Activated CD4-positive, alpha-beta T cell treated with anti-CD3 and anti-CD28 coated beads, Interleukin-2, amount 10 ng/mL, durations not matched to agents 7 days and 5 days (primary cell): ENCODE measurements around the gene PAPOLB. TPM values are rescaled to one million over a fixed set of nuclear protein-coding genes. Genes with fewer than 3 reads are reported as not detected.
A peak's percentile ranks its signal among the peaks of the same experiment; 100 is the strongest.

ENCODE experiments used
- CTCF ChIA-PET: fragments of 350-600 bp; sonication (Branson Sonifier 250); formaldehyde crosslinking; loops from one replicate; lab custom pipeline; 2021; ENCODE audit warnings: antibody characterized with exemption; lab: Charles Lee
- POLR2A ChIA-PET: fragments of 350-600 bp; sonication (Branson Sonifier 250); formaldehyde crosslinking; loops from one replicate; lab custom pipeline; 2021; ENCODE audit warnings: antibody characterized with exemption; lab: Charles Lee
- DNase-seq: peaks from one replicate; pipeline ENCODE4 v3.0.0-alpha.2; 2020
- H3K27ac Mint-ChIP-seq: one replicate; pipeline ENCODE4 v1.8.0; 2021; ENCODE audit warnings: mild to moderate bottlenecking, moderate library complexity, mixed read lengths
- H3K27me3 Mint-ChIP-seq: one replicate; pipeline ENCODE4 v1.8.0; 2021; ENCODE audit warnings: mixed read lengths
- H3K36me3 Mint-ChIP-seq: one replicate; pipeline ENCODE4 v1.8.0; 2021; ENCODE audit warnings: low read depth, mixed read lengths
- H3K4me1 Mint-ChIP-seq: one replicate; pipeline ENCODE4 v1.8.0; 2021; ENCODE audit warnings: mixed read lengths
- H3K4me3 Mint-ChIP-seq: one replicate; pipeline ENCODE4 v1.8.0; 2021; ENCODE audit warnings: mild to moderate bottlenecking, moderate library complexity, mixed read lengths
- H3K9me3 Mint-ChIP-seq: one replicate; pipeline ENCODE4 v1.8.0; 2021; ENCODE audit warnings: mixed read lengths
- total RNA-seq, 2 experiments: library from RNA; stranded (reverse); gene quantifications; one replicate each; pipeline ENCODE4 v1.2.3, GENCODE V29; 2021

The PAPOLB gene
- total RNA-seq, 2 experiments from 2014 or later, result 0.05 TPM; not detected in 1

DNA sequence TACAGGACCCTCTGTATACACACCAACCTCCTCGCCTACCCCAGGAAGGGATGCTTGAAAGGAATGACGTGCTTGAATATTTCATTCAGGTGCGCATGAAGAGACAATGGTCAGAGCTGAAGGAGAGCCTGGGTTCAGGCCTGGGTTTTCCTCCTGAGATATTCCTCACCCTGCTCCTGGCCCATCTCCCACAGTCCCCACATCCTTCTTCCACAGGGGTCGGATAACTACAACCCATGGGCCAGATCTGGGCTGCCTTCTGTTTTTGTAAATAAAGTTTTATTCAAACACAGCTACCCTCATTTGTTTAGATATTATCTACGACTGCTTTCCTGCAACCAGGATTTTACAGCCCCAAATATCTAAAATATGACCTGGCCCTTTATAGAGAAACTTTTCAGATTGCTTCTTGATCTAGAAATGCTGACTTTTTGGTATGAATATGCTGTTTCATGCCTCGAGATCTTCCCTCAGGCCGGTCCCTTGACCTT lies 23.5 kb upstream of the PAPOLB start:
- POLR2A ChIA-PET, result no interaction called here
- Mint-ChIP-seq H3K27ac (no peak overlapping the region), H3K9me3 (no peaks in the 10 kb centered on the region), H3K27me3 (peaks cover 24% of the 10 kb centered on the region), H3K36me3 (no peaks in the 10 kb centered on the region), H3K4me1 (peaks cover 12% of the 10 kb centered on the region), H3K4me3 (no peak overlapping the region)
- DNase-seq, result no peak
- CTCF ChIA-PET, result interaction anchor here (0.6 kb wide), 1 partner anchor 107 kb away, joined by 3 read pairs; no protein-coding TSS in a partner anchor

DNA sequence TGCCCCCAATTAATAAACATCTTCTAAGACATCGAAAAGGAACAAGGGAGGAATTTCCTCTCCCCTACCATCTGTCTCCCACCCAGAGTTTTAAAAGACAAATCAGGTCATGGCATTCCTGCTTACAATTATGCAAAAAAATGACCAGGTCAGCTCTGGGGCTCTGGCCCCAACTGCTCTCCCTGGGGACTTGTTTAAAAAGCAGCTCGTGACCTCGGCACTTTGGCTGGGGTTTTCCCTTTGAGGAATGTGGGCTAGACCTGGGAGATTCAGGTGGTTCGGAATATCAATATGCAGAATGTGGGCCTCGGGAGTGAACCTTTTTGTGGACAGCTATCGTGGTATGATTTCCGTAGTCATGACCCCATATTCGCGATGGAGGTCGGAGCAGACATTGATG lies 22.3 kb upstream of the PAPOLB start:
- Mint-ChIP-seq H3K4me3 (no peak overlapping the region), H3K36me3 (no peaks in the 10 kb centered on the region), H3K4me1 (peaks cover 12% of the 10 kb centered on the region), H3K9me3 (no peaks in the 10 kb centered on the region), H3K27me3 (peaks cover 25% of the 10 kb centered on the region), H3K27ac (no peak overlapping the region)
- CTCF ChIA-PET, result interaction anchor here (0.5 to 1.5 kb wide), 7 partner anchors 8 to 488 kb away, joined by 3 to 8 read pairs (median 5); no protein-coding TSS in a partner anchor
- no peak for DNase-seq
- POLR2A ChIA-PET, result no interaction called here

DNA sequence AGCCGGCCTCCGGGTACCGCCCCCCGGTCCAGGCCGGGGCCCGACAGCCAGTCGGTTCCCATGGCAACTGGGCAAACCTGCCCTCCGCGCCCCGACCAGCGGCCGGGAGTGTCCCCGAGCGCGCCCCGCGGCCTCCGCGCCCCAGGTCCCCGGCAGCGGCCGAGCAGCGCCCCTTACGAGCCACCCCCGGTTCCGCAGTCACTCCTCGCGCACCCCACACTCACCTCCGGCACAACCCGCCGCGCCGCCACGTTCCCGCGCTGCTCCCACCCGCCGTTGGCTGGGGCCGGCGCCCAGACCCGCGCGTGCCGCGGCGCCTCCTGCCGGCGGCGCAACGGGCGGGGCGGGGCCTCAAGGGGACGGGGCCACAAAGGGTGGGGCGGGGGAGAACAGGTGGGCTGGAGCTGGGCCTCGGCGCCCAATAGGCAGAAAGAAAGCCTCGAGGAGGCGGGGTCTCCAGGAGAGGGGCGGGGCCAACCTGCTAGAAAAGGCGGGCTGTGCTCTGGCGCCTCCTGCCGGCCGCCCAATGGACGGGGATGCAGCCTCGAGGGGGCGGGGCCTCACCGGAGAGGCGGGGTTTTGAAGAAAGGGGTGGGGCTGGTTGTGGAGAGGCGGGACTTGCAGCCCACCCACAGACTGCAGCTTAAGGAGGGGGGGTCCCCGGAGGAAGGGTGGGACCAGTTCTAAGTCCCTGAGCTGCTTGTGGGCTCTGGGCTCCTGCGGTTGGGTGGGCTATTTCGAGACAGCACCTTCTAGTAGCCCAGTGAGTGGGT lies 21.7 kb upstream of the PAPOLB start, which contains the start of gene RADIL:
Gene RADIL, minus strand, starts transcription at position 345 of the 773 bp plus-strand sequence. CDS start 5,577 bp downstream, outside the sequence.
- Mint-ChIP-seq H3K9me3 (no peaks in the 10 kb centered on the region), H3K36me3 (no peaks in the 10 kb centered on the region), H3K4me1 (peaks cover 12% of the 10 kb centered on the region), H3K27ac (no peak within 1 kb of the TSS), H3K4me3 (peak within 1 kb of the TSS; percentile 51), H3K27me3 (peaks cover 25% of the 10 kb centered on the region)
- peak; percentile 89 for DNase-seq
- CTCF ChIA-PET, result interaction anchor here (0.5 to 1.5 kb wide), 9 partner anchors 9 to 489 kb away, joined by 3 to 8 read pairs (median 4); no protein-coding TSS in a partner anchor
- POLR2A ChIA-PET, result no interaction called here

DNA sequence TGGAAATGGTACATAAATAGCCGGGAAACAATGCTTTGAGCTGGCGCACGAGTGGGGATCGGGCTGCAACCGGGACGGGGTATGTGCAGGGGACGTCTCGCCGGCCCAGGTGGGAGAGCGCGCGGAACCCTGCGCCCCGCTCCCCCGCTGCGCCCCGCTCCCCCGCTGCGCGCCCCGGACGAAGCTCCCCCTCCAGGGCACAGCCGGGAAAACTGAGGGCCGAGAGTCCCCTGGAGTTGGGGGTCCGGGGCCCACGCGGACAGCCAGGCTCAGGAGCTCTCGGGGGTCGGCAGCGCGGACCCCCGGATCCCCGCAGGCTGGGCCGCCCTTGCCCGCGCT lies 21.2 kb upstream of the PAPOLB start:
- POLR2A ChIA-PET, result no interaction called here
- Mint-ChIP-seq H3K4me1 (peaks cover 12% of the 10 kb centered on the region), H3K9me3 (no peaks in the 10 kb centered on the region), H3K4me3 (peak overlapping the region; percentile 51), H3K36me3 (no peaks in the 10 kb centered on the region), H3K27ac (no peak overlapping the region), H3K27me3 (peaks cover 25% of the 10 kb centered on the region)
- no peak for DNase-seq
- CTCF ChIA-PET, result interaction anchor here (0.8 to 1.5 kb wide), 7 partner anchors 14 to 137 kb away, joined by 3 to 8 read pairs (median 4); no protein-coding TSS in a partner anchor

DNA sequence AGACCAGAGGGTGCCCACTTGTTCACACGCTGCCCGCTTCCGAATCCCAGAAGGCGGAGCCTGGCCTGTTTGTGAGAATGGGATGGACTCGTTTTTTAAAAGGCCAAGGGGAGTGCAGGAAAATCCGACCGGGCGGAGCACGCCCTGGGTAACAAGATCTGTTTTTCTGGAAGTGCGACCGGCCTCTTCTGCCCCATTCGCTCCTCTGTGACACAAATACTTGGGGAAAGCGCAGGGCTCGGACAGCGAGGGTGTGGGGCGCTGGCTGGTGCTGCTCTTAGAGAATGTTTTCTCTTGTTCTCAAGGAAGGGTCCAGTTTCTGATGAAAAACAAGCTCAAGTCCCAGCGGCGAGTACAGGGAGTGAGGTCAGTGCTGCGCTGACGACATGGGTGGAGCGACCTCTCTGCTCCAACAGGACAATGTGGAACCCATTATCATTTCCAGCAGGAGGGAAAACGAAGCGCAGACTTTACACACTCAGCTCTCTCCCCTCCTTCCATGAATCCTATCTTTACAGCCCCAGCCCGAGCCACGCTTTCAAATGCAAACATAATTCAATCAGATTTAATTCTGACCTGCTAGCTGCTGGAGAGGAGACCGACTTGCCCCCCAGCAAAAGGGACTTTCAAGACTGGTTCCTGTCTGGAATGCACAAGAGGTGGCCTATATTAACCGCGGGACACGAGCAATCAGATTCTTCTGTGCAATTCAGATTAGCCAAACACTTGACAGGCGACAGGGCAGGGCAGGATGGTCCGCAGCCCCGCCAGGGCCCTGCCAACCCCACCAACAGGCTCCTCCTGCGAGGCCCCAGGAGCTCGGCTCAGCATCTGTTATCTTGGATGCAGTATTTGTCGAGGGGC lies 20.6 kb upstream of the PAPOLB start:
- Mint-ChIP-seq H3K9me3 (no peaks in the 10 kb centered on the region), H3K27ac (no peak overlapping the region), H3K4me3 (peak overlapping the region; percentile 51), H3K36me3 (no peaks in the 10 kb centered on the region), H3K27me3 (peaks cover 25% of the 10 kb centered on the region), H3K4me1 (peaks cover 12% of the 10 kb centered on the region)
- no peak for DNase-seq
- ChIA-PET POLR2A (no interaction called here), CTCF (interaction anchor here (0.7 to 1.5 kb wide), 6 partner anchors 14 to 136 kb away, joined by 3 to 8 read pairs (median 4); no protein-coding TSS in a partner anchor)

DNA sequence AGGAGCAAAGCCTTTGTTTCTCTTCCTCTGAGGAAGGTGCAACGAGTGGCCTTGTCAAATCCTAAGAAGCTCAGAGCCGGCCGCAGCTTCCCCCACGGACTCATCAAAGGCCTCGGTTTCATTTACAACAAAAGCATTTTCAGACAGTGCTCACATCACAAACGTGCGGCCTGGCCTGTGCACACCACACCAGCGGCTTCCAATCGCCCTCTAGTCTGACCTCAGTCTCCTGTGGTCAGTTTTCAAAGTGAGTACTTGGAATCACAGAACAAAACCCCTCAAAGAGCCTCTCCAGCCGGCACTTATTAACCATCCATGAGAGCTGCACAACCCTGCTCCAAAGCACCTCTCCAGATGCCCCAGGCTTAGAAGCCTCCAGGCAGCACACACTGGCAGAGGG lies 18.4 kb upstream of the PAPOLB start:
- no peaks in the 10 kb centered on the region for H3K9me3 Mint-ChIP-seq
- peaks cover 25% of the 10 kb centered on the region for H3K27me3 Mint-ChIP-seq
- no peak overlapping the region for H3K27ac Mint-ChIP-seq
- no peak overlapping the region for H3K4me3 Mint-ChIP-seq
- H3K4me1 Mint-ChIP-seq, result peaks cover 12% of the 10 kb centered on the region
- no peak for DNase-seq
- CTCF ChIA-PET, result no interaction called here
- no peaks in the 10 kb centered on the region for H3K36me3 Mint-ChIP-seq
- POLR2A ChIA-PET, result interaction anchor here (0.6 kb wide), 1 partner anchor 234 kb away, joined by 4 read pairs; no protein-coding TSS in a partner anchor

DNA sequence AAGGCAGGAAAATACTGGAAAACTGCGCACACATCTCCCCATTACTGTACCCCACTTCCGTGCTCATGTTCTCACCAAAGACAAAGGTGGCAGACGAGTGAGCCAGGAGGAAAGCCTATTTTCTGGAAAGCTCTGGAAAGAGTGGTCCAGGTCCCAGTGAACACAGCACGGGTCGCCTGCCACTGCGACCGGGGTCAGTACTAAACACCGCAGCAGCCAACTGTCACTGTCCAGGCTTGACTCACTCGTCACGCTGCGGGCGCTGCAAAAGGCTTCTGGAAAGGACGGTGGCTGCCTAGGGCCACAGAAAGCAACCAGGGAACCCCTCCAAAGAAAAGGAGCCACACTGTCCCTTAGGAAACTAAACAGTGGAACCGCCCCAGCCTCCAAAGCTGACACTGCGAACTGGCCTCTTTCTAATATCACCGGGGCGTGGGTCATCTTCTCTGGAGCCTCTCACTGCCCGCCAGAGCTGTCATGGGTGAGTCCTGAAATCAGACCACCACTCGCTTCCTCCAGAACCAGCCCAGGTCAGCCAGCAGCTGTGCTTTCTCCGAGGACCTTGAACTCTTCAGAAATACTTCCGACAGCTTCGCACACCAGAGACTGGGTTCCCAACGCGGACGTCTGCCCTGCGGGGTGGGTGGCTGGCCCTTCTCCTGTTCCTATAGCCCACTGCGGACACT lies 17.7 kb upstream of the PAPOLB start:
- ChIA-PET POLR2A (no interaction called here), CTCF (no interaction called here)
- no peaks in the 10 kb centered on the region for H3K36me3 Mint-ChIP-seq
- no peak overlapping the region for H3K4me3 Mint-ChIP-seq
- H3K27ac Mint-ChIP-seq, result no peak overlapping the region
- peaks cover 24% of the 10 kb centered on the region for H3K27me3 Mint-ChIP-seq
- no peak for DNase-seq
- peaks cover 12% of the 10 kb centered on the region for H3K4me1 Mint-ChIP-seq
- no peaks in the 10 kb centered on the region for H3K9me3 Mint-ChIP-seq

DNA sequence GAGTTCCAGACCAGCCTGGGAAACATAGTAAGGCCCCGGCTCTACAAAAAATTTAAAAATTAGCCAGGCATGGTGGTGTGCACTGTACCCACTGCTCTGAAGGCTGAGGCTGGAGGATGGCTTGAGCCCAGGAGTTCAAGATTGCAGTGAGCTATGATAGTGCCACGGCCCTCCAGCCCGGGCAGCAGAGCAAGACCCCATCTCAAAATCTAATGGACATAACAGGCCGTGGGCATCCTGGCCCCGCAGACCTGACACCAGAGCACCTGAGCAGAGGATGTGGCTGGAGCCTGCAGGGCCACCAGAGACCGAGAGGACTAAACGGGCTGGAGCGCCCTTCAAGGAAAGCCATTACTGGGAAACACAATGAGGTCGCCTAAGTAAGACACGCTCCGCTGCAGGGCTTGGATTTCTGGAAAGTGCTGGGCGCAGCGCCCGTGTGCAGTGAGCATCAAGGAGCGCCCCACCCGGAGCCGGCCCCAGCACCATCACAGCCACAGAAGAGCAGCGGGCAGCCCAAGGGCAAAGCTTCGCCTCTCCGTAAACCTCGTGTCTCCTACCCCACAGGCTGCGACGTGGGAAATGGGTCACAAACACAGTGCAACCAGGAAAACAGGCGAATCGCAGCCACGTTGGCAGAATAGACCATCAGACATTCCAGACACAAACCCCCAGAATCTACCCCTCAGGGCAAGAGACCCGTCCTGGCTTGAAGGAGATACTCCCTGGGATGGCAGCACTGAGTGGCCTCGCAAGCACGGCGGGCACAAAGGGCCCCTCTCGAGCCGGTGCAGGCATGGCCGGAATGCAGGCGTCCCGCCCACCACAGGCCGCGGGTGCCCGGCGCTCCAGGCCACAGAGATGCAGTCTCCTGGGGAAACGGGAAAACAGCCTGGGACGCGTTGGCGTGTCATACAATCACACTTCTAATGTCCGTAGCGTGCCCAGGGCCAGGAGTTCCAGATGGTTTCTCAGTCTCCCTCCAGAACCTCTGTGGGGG lies 16.8 kb upstream of the PAPOLB start:
- Mint-ChIP-seq H3K36me3 (no peaks in the 10 kb centered on the region), H3K9me3 (no peaks in the 10 kb centered on the region), H3K27me3 (peaks cover 17% of the 10 kb centered on the region), H3K4me1 (peaks cover 10% of the 10 kb centered on the region), H3K27ac (no peak overlapping the region), H3K4me3 (no peak overlapping the region)
- CTCF ChIA-PET, result interaction anchor here (0.6 kb wide), 1 partner anchor 1488 kb away, joined by 3 read pairs; no protein-coding TSS in a partner anchor
- POLR2A ChIA-PET, result no interaction called here
- no peak for DNase-seq

DNA sequence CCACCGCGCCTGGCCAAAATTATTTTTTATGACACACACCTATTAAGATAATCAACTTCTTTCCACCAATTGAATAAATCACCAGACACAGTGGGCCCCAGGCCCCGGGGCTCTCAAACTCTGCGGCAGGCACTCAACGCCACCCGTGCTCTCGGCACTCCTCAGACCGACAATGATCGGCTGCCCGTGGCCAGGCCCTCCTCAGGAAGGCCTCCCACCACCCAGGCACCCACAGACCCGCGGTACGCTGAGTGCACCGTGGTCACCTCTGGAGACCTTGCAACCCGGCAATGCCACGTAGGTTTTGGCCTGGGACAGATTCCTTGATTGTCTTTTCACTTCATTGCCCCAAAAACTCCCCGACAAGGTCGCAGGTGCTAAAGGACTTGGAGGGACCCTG lies 14.8 kb upstream of the PAPOLB start:
- Mint-ChIP-seq H3K4me3 (no peak overlapping the region), H3K4me1 (peaks cover under 1% of the 10 kb centered on the region), H3K27me3 (peaks cover 4% of the 10 kb centered on the region), H3K9me3 (no peaks in the 10 kb centered on the region), H3K36me3 (no peaks in the 10 kb centered on the region), H3K27ac (no peak overlapping the region)
- ChIA-PET POLR2A (no interaction called here), CTCF (no interaction called here)
- no peak for DNase-seq

DNA sequence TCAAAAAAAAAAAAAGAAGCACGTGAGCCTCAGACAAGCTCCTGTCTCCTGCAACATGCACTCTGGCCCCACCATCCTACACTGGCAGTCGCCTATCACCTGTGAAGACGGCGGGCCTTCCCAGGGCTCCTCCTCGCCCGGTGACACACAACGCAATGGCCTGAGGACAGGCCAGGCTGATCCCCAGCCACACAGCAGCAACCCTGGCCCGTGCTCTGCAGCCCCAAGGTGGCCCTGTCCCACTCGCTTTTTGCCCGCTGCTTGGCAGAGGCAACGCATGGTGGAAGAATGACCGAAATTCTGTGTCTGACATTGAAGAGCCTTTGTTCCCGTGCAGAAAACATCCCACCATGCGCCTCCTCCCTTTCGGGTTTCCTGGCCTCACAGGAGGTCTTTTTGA lies 13.6 kb upstream of the PAPOLB start:
- H3K27ac Mint-ChIP-seq, result no peak overlapping the region
- CTCF ChIA-PET, result no interaction called here
- DNase-seq, result no peak
- peaks cover 8% of the 10 kb centered on the region for H3K27me3 Mint-ChIP-seq
- no peaks in the 10 kb centered on the region for H3K36me3 Mint-ChIP-seq
- H3K4me3 Mint-ChIP-seq, result no peak overlapping the region
- H3K9me3 Mint-ChIP-seq, result no peaks in the 10 kb centered on the region
- peaks cover 8% of the 10 kb centered on the region for H3K4me1 Mint-ChIP-seq
- POLR2A ChIA-PET, result no interaction called here

DNA sequence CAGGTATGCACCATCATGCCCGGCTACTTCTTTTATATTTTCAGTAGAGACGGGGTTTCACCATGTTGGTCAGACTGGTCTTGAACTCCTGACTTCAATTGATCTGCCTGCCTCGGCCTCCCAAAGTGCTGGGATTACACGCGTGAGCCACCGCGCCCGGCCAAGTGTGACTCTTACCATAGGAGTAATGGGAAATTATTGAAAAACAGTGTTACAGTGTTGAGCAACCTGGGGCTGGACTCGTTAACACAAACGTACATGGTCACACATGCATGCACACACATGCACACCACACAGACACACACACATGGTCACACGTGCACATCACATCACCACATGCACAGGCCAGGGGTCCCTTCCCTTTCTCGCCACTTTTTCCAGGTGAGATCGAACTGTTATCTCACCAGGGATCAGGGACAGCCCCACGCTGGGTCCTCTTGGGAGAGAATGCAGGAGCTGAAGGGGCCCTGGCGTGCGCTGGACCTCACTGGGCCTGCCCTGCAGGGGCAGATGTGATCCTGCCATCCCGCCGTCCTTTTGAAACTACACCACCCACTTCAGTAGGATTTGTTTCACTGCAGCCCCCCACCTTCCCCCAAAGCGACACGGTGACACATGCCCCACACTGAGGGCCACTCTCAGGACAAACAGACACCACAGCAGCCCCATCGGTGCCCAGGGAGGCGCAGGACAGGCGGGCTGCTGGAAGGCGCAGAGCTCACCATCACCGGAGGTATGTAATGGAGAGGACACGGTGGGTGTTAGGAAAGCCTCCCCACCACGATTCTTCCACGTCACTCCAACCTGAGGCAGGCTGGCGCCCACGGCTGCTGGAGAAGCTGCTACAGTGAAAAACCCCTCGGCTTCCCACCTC lies 11.5 kb upstream of the PAPOLB start:
- no peak overlapping the region for H3K27ac Mint-ChIP-seq
- CTCF ChIA-PET, result no interaction called here

More for the DNA sequence above, 11.5 kb upstream of the PAPOLB start:
- POLR2A ChIA-PET, result no interaction called here
- peaks cover 2% of the 10 kb centered on the region for H3K9me3 Mint-ChIP-seq
- peaks cover 12% of the 10 kb centered on the region for H3K27me3 Mint-ChIP-seq
- DNase-seq, result no peak
- H3K4me1 Mint-ChIP-seq, result peaks cover 8% of the 10 kb centered on the region
- H3K36me3 Mint-ChIP-seq, result no peaks in the 10 kb centered on the region
- no peak overlapping the region for H3K4me3 Mint-ChIP-seq
